ENCODE measurements around the gene PLPPR4.
"Not testable (repeated sequence)": the region's sequence is repeated elsewhere in the genome, so short reads cannot be mapped to it uniquely, and the experiment has no call there.

Gene PLPPR4

DNA sequence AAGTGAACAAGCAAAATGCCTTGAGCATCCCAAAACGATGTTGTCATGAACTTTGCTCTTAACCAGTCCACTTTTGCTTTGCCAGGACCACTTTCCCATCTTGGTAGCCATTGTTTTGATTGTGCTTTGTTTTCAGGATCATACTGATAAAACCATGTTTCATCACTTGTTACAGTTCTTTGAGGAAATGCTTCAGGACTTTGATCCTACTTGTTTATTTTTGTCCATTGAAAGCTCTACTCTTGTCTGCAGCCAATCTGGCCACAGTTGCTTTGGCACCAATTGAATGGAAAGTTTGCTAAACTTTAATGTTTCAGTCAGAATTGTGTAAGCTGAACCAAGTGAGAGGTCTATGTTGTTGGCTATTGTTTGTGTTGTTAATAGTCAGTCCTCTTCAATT, 12.8 kb downstream of the PLPPR4 start:
- no peak overlapping the region for H3K9ac ChIP-seq (ENCODE audit: low read length)
- H3K36me3 ChIP-seq (ENCODE audit: control insufficient read depth, insufficient read depth, low read length): no peaks in the 10 kb centered on the region
- no peak overlapping the region for H3K27ac ChIP-seq (ENCODE audit: low read depth, low read length)
- H3K4me3 ChIP-seq (ENCODE audit: low read length): no peak overlapping the region
- no peaks in the 10 kb centered on the region for H3K4me1 ChIP-seq (ENCODE audit: control insufficient read depth, insufficient read depth, low read length)
- H3K27me3 ChIP-seq (ENCODE audit: control insufficient read depth, insufficient read depth, low read length): no peaks in the 10 kb centered on the region

DNA sequence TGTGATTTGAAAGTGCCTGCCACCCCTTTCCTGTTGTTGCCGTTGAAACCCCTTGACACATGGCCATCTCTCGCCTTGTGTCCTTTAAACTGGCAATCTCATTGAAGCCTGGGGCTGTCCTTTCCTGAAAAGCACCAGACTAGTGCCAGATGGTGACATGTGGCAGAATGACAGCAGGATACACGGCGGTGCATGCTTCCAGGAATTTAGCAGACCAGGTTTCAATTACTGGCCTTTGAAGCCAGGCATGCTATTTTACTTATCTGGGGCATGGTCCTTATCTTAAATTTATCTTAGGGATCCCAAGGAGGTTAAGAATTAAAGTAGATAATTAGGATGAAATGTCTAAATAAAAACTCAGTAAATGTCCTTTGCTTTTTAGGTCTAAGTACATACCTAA, 15.2 kb downstream of the PLPPR4 start:
- no peaks in the 10 kb centered on the region for H3K27me3 ChIP-seq (ENCODE audit: control insufficient read depth, insufficient read depth, low read length)
- H3K36me3 ChIP-seq (ENCODE audit: control insufficient read depth, insufficient read depth, low read length): no peaks in the 10 kb centered on the region
- no peak overlapping the region for H3K4me3 ChIP-seq (ENCODE audit: low read length)
- H3K9ac ChIP-seq (ENCODE audit: low read length): no peak overlapping the region
- H3K27ac ChIP-seq (ENCODE audit: low read depth, low read length): no peak overlapping the region
- H3K4me1 ChIP-seq (ENCODE audit: control insufficient read depth, insufficient read depth, low read length): no peaks in the 10 kb centered on the region

- Histone ChIP-seq H3K4me1 (ENCODE audit: control insufficient read depth, insufficient read depth, low read length) (no peaks in the 10 kb centered on the region), H3K27me3 (ENCODE audit: control insufficient read depth, insufficient read depth, low read length) (no peaks in the 10 kb centered on the region)
These were observed 16.8 kb downstream of the PLPPR4 start for GRCh38 chr1:99281105-99281504.

GRCh38 chr1:99282536-99282935, 18.2 kb downstream of the PLPPR4 start:
- no peaks in the 10 kb centered on the region for H3K36me3 ChIP-seq (ENCODE audit: control insufficient read depth, insufficient read depth, low read length)
- H3K4me1 ChIP-seq (ENCODE audit: control insufficient read depth, insufficient read depth, low read length): no peaks in the 10 kb centered on the region
- H3K9ac ChIP-seq (ENCODE audit: low read length): no peak overlapping the region
- no peaks in the 10 kb centered on the region for H3K27me3 ChIP-seq (ENCODE audit: control insufficient read depth, insufficient read depth, low read length)
- H3K27ac ChIP-seq (ENCODE audit: low read depth, low read length): no peak overlapping the region
- H3K4me3 ChIP-seq (ENCODE audit: low read length): no peak overlapping the region

More at GRCh38 chr1:99281105-99281504, 16.8 kb downstream of the PLPPR4 start:
- H3K9ac ChIP-seq (ENCODE audit: low read length): no peak overlapping the region
- no peak overlapping the region for H3K4me3 ChIP-seq (ENCODE audit: low read length)
- no peak overlapping the region for H3K27ac ChIP-seq (ENCODE audit: low read depth, low read length)
- H3K36me3 ChIP-seq (ENCODE audit: control insufficient read depth, insufficient read depth, low read length): no peaks in the 10 kb centered on the region

DNA sequence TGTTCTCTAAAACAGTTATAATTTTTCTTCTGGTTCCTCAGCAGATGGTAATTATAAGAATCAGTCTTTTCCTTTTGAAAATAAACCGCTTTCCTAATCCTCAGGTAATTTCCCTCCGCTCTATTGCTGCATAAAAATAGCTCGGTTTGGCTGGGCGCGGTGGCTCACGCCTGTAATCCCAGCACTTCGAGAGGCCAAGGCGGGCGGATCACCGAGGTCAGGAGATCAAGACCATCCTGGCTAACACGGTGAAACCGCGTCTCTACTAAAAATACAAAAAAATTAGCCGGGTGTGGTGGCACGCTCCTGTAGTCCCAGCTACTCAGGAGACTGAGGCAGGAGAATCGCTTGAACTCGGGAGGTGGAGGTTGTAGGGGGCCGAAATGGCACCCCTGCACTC, 19.2 kb downstream of the PLPPR4 start:
- not testable (repeated sequence) for H3K36me3 ChIP-seq (ENCODE audit: control insufficient read depth, insufficient read depth, low read length); H3K9ac ChIP-seq (ENCODE audit: low read length); H3K27me3 ChIP-seq (ENCODE audit: control insufficient read depth, insufficient read depth, low read length); H3K4me1 ChIP-seq (ENCODE audit: control insufficient read depth, insufficient read depth, low read length); H3K27ac ChIP-seq (ENCODE audit: low read depth, low read length); H3K4me3 ChIP-seq (ENCODE audit: low read length)

- Histone ChIP-seq H3K4me3 (ENCODE audit: low read length) (no peak overlapping the region), H3K27me3 (ENCODE audit: control insufficient read depth, insufficient read depth, low read length) (no peaks in the 10 kb centered on the region), H3K27ac (ENCODE audit: low read depth, low read length) (no peak overlapping the region), H3K4me1 (ENCODE audit: control insufficient read depth, insufficient read depth, low read length) (no peaks in the 10 kb centered on the region), H3K9ac (ENCODE audit: low read length) (no peak overlapping the region), H3K36me3 (ENCODE audit: control insufficient read depth, insufficient read depth, low read length) (no peaks in the 10 kb centered on the region)
These were observed 28.6 kb downstream of the PLPPR4 start for GRCh38 chr1:99292886-99293285.

DNA sequence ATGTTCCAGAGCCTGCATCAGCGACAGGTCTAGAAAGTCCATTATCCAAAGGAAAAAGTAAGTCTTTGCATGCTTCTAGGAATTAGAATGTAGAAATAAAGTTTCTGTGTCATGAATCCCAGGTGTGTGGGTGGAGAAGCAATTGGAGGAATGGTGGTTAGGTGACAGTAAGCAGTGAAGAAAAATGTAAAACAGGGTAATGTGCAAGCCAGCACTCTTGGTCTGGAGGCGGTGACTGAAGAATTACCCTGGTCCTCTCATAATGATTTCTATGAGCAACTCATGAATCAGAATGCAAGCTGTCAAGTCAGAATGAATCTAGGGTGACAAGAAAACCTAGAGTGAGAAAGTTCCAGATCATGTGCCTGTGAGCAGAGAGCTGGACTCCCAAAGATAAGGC, 33.6 kb downstream of the PLPPR4 start:
- no peaks in the 10 kb centered on the region for H3K36me3 ChIP-seq (ENCODE audit: control insufficient read depth, insufficient read depth, low read length)
- H3K9ac ChIP-seq (ENCODE audit: low read length): no peak overlapping the region
- no peak overlapping the region for H3K4me3 ChIP-seq (ENCODE audit: low read length)
- no peak overlapping the region for H3K27ac ChIP-seq (ENCODE audit: low read depth, low read length)
- no peaks in the 10 kb centered on the region for H3K4me1 ChIP-seq (ENCODE audit: control insufficient read depth, insufficient read depth, low read length)
- H3K27me3 ChIP-seq (ENCODE audit: control insufficient read depth, insufficient read depth, low read length): no peaks in the 10 kb centered on the region

DNA sequence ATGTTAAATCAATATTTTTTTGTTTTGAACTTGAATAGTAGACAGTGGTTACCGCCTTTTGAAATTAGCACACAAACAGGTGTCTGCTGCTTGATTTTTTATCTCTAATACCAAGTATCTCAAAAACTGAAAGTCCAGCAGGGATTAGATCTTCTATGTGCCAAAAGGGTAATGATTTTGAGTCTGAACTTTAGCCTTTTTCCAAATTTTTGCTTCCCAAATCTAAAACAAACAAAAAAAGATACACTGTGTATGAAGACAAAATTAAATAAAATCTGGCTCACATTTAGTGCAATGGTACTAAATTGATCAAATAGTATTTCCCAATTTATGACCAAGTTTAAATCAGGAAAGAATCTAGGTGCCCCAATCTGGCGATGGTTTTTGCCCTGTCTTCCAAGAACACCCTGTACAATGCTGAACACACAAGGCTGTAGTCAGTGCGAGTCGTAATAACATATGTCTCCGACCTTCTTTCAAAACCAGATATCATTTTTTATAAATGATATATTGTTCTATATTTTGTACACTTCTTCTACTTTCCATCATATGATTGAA, 40.5 kb downstream of the PLPPR4 start:
- no peak overlapping the region for H3K27ac ChIP-seq (ENCODE audit: low read depth, low read length)
- no peaks in the 10 kb centered on the region for H3K4me1 ChIP-seq (ENCODE audit: control insufficient read depth, insufficient read depth, low read length)
- no peak overlapping the region for H3K9ac ChIP-seq (ENCODE audit: low read length)
- no peaks in the 10 kb centered on the region for H3K36me3 ChIP-seq (ENCODE audit: control insufficient read depth, insufficient read depth, low read length)
- no peak overlapping the region for H3K4me3 ChIP-seq (ENCODE audit: low read length)
- H3K27me3 ChIP-seq (ENCODE audit: control insufficient read depth, insufficient read depth, low read length): no peaks in the 10 kb centered on the region

DNA sequence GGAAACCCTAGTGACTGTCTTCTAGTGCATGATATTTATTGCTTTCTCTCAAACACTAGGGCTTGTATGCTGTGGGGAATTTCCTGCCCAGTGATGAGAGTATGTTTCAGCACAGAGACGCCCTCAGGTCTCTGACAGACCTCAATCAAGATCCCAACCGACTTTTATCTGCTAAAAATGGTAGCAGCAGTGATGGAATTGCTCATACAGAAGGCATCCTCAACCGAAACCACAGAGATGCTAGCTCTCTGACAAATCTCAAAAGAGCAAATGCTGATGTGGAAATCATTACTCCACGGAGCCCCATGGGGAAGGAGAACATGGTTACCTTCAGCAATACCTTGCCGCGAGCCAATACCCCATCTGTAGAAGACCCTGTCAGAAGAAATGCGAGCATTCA, 41.3 kb downstream of the PLPPR4 start:
- Histone ChIP-seq H3K9ac (ENCODE audit: low read length) (no peak overlapping the region), H3K4me3 (ENCODE audit: low read length) (no peak overlapping the region), H3K27me3 (ENCODE audit: control insufficient read depth, insufficient read depth, low read length) (no peaks in the 10 kb centered on the region), H3K36me3 (ENCODE audit: control insufficient read depth, insufficient read depth, low read length) (no peaks in the 10 kb centered on the region), H3K4me1 (ENCODE audit: control insufficient read depth, insufficient read depth, low read length) (no peaks in the 10 kb centered on the region), H3K27ac (ENCODE audit: low read depth, low read length) (no peak overlapping the region)

GRCh38 chr1:99306056-99306455, 41.8 kb downstream of the PLPPR4 start:
- Histone ChIP-seq H3K27ac (ENCODE audit: low read depth, low read length) (no peak overlapping the region), H3K36me3 (ENCODE audit: control insufficient read depth, insufficient read depth, low read length) (no peaks in the 10 kb centered on the region), H3K4me3 (ENCODE audit: low read length) (no peak overlapping the region), H3K9ac (ENCODE audit: low read length) (no peak overlapping the region), H3K27me3 (ENCODE audit: control insufficient read depth, insufficient read depth, low read length) (no peaks in the 10 kb centered on the region), H3K4me1 (ENCODE audit: control insufficient read depth, insufficient read depth, low read length) (no peaks in the 10 kb centered on the region)

GRCh38 chr1:99306644-99307043, 42.4 kb downstream of the PLPPR4 start:
- no peaks in the 10 kb centered on the region for H3K27me3 ChIP-seq (ENCODE audit: control insufficient read depth, insufficient read depth, low read length)
- H3K36me3 ChIP-seq (ENCODE audit: control insufficient read depth, insufficient read depth, low read length): no peaks in the 10 kb centered on the region
- no peak overlapping the region for H3K9ac ChIP-seq (ENCODE audit: low read length)
- H3K4me3 ChIP-seq (ENCODE audit: low read length): no peak overlapping the region
- no peaks in the 10 kb centered on the region for H3K4me1 ChIP-seq (ENCODE audit: control insufficient read depth, insufficient read depth, low read length)
- H3K27ac ChIP-seq (ENCODE audit: low read depth, low read length): no peak overlapping the region

DNA sequence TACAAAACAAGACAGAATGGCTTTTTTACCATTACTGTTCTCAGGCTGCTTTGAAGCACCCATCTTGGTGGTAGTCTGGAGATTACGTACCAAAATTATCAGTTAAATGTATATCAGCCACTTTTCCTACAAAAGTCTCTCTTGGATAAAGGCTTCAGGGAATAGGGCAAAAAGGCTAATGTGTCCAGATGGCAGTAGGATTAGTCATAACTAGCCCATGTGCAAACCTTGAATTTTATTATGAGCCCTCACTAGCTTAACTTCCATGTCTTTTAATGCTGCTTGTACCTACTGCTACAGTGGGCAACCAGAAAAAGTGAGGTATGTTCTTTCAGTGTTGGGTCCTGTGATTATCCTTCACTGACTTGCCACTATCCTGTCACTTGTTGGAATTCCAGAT, 51.0 kb downstream of the PLPPR4 start:
- no peaks in the 10 kb centered on the region for H3K4me1 ChIP-seq (ENCODE audit: control insufficient read depth, insufficient read depth, low read length)
- H3K9ac ChIP-seq (ENCODE audit: low read length): no peak overlapping the region
- H3K27me3 ChIP-seq (ENCODE audit: control insufficient read depth, insufficient read depth, low read length): no peaks in the 10 kb centered on the region
- H3K4me3 ChIP-seq (ENCODE audit: low read length): no peak overlapping the region
- H3K27ac ChIP-seq (ENCODE audit: low read depth, low read length): no peak overlapping the region
- H3K36me3 ChIP-seq (ENCODE audit: control insufficient read depth, insufficient read depth, low read length): no peaks in the 10 kb centered on the region

DNA sequence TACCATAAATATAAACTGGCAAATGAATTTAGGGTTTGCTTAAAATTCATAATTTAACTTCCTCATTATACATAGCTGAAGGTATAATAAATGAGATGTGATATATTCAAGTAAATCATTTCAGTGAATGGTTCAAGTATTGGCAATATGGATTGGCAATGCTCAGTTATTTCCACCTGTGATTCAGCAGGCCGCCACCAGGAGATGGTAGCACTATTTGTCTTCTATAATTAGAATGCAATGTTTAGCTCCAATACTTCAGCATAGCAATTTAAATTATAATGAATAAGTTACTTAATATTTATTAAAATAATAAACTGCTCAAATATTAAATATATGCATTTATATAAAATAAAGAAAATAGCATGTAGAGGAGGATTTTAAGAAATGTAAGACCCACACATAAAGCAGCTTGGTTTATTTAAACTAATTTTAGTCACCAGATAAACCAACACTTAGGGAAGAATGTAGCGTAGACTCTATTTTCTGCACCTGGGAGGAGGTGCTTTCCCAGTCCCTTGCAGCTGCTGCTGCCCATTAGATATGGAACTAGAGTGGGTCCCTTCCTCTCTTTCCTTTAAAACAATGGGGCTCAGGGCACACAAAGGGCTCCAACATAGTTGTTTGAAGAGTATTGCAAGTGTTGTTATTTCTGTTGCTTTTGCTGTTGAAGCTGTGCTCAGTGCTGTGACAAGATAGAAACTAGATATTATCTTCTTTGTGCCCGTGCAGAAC, 62.1 kb downstream of the PLPPR4 start:
- Histone ChIP-seq H3K9ac (ENCODE audit: low read length) (no peak overlapping the region), H3K4me1 (ENCODE audit: control insufficient read depth, insufficient read depth, low read length) (no peaks in the 10 kb centered on the region), H3K27ac (ENCODE audit: low read depth, low read length) (no peak overlapping the region), H3K27me3 (ENCODE audit: control insufficient read depth, insufficient read depth, low read length) (no peaks in the 10 kb centered on the region), H3K36me3 (ENCODE audit: control insufficient read depth, insufficient read depth, low read length) (no peaks in the 10 kb centered on the region), H3K4me3 (ENCODE audit: low read length) (no peak overlapping the region)

Data from rectal smooth muscle tissue (tissue), 1 donor.